ENCODE data around the gene APOE.

APOE gene

GRCh38 chr19:44951179-44952159 lies 45.9 kb downstream of the APOE start:
- DNase-seq (ENCODE audit: extremely low spot score): peak; percentile 79
- POLR2A ChIA-PET: no interaction called here
- CTCF ChIA-PET: interaction anchor here (0.7 to 11.1 kb wide), 23 partner anchors 8 to 380 kb away, joined by 3 to 95 read pairs (median 4); partner anchors contain the start of genes APOE and RELB
- peak; percentile 80 for TF ChIP-seq CTCF (IDR thresholded peaks at IDR 0.05; ENCODE audit: control extremely low read depth, extremely low read depth, low read depth, missing control alignments)

DNA sequence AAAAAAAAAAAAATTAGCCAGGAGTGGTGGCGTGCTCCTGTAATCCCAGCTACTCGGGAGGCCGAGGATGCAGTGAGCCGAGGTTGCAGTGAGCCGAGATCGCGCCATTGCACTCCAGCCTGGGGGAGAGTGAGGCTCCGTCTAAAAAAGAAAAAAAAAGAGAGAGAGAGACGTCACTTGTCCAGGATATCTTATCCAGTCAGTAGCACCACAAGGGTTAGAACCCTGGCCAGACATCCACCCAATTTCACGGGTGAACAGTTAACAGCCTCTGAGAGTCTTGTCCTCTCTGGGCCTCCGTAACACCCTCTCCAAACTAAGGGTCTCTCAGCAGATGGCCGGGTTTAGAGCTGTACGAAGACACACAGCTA lies 48.7 kb downstream of the APOE start:
- POLR2A ChIA-PET: no interaction called here
- CTCF ChIA-PET: interaction anchor here (0.8 to 11.1 kb wide), 6 partner anchors 8 to 230 kb away, joined by 3 to 95 read pairs (median 4); partner anchors contain the start of genes APOE and GEMIN7
- peak; percentile 16 for DNase-seq (ENCODE audit: extremely low spot score)
- TF ChIP-seq CTCF (IDR thresholded peaks at IDR 0.05; ENCODE audit: control extremely low read depth, extremely low read depth, low read depth, missing control alignments): no peak

DNA sequence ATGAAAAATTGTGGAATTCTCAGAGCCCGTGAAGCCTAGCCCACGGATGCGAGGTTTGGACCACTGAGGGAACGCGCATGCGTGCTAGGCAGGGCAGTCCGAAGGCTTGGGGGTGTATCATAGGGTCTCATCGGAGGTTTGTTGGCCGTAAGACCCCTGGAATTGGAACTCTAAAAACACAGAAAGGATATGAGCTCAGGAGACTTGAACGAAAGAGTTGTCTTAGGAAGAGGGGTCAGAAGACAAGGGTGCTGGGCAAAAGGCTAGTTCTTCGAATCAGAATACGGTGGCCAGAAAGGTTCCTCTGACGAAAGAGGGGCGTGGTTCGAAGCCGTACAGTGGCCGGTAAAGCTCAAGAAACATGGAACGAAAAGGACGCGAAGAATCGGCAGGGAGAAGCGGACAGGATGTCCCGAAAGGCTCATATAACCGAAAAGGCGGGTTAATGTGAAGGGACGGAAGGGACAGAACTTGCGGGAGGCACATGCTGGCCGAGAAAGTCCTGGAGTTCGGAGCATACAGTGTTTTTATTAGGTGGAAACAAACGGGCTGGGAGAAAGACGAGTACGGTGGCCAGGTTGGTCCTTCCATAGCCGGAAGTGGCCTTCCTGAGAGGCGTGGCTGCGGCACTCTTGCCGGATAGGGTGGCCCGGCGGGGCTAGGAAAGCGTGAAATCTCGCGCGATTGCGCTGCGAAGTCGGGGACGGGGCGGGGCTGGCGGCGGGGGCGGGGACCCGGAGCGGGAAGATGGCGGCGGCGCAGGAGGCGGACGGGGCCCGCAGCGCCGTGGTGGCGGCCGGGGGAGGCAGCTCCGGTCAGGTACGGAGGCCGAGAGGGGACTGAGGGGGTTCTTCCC lies 49.3 kb downstream of the APOE start, which contains the start of gene CLPTM1:
CLPTM1 (plus strand) TSS at position 732 of the 856 bp plus-strand sequence; CDS start at position 748, 16 bp downstream.
- CTCF ChIA-PET: interaction anchor here (1.2 to 11.1 kb wide), 6 partner anchors 8 to 231 kb away, joined by 3 to 95 read pairs (median 4); partner anchors contain the start of gene APOE
- TF ChIP-seq CTCF (IDR thresholded peaks at IDR 0.05; ENCODE audit: control extremely low read depth, extremely low read depth, low read depth, missing control alignments): no peak
- DNase-seq (ENCODE audit: extremely low spot score): peak; percentile 98
- POLR2A ChIA-PET: no interaction called here

- no peak for DNase-seq (ENCODE audit: extremely low spot score)
- TF ChIP-seq CTCF (IDR thresholded peaks at IDR 0.05; ENCODE audit: control extremely low read depth, extremely low read depth, low read depth, missing control alignments): no peak
- POLR2A ChIA-PET: no interaction called here
- CTCF ChIA-PET: interaction anchor here (0.9 to 11.1 kb wide), 6 partner anchors 27 to 232 kb away, joined by 3 to 95 read pairs (median 4); partner anchors contain the start of gene APOE
Observed at GRCh38 chr19:44955505-44956439, 50.2 kb downstream of the APOE start.

GRCh38 chr19:44957526-44957925 lies 51.9 kb downstream of the APOE start:
- CTCF ChIA-PET: interaction anchor here (0.8 to 11.1 kb wide), 8 partner anchors 8 to 107 kb away, joined by 3 to 95 read pairs (median 3); partner anchors contain the start of gene APOE
- POLR2A ChIA-PET: no interaction called here
- DNase-seq (ENCODE audit: extremely low spot score): no peak
- no peak for TF ChIP-seq CTCF (IDR thresholded peaks at IDR 0.05; ENCODE audit: control extremely low read depth, extremely low read depth, low read depth, missing control alignments)

All from GM10248 (cell line).